ENCODE measurements around the gene MBP.
A peak's percentile ranks its signal among the peaks of the same experiment; 100 is the strongest.

The MBP gene

GRCh38 chr18:77132369-77133050 lies at the start of gene MBP:
Gene MBP (minus strand): TSS chr18:77132783. CDS start chr18:77105261, 27,522 bp downstream.
- DNase-seq = peak; percentile 38

- no peak for DNase-seq
Observed at GRCh38 chr18:77181950-77182707, 49.5 kb upstream of the MBP start.

- DNase-seq = no peak
Observed at GRCh38 chr18:77178559-77178958, 46.0 kb upstream of the MBP start.

GRCh38 chr18:77177009-77177408 lies 44.4 kb upstream of the MBP start:
- DNase-seq = no peak

- DNase-seq = peak; percentile 56
Observed at GRCh38 chr18:77173275-77174030, 40.9 kb upstream of the MBP start.

- DNase-seq = no peak
Observed at GRCh38 chr18:77170890-77171410, 38.4 kb upstream of the MBP start.

GRCh38 chr18:77168811-77169311 lies 36.3 kb upstream of the MBP start:
- DNase-seq = no peak

GRCh38 chr18:77167251-77167650 lies 34.7 kb upstream of the MBP start:
- no peak for DNase-seq

GRCh38 chr18:77166523-77166922 lies 33.9 kb upstream of the MBP start:
- DNase-seq = no peak

- peak; percentile 84 for DNase-seq
Observed at GRCh38 chr18:77165503-77166188, 33.1 kb upstream of the MBP start.

- DNase-seq = no peak
Observed at GRCh38 chr18:77164763-77165485, 32.3 kb upstream of the MBP start.

GRCh38 chr18:77164026-77164425 lies 31.4 kb upstream of the MBP start:
- no peak for DNase-seq

GRCh38 chr18:77162580-77162979 lies 30.0 kb upstream of the MBP start:
- no peak for DNase-seq

GRCh38 chr18:77161961-77162360 lies 29.4 kb upstream of the MBP start:
- DNase-seq = no peak

- no peak for DNase-seq
Observed at GRCh38 chr18:77161383-77161782, 28.8 kb upstream of the MBP start.

GRCh38 chr18:77160515-77160914 lies 27.9 kb upstream of the MBP start:
- DNase-seq = no peak

- DNase-seq = no peak
Observed at GRCh38 chr18:77157312-77157711, 24.7 kb upstream of the MBP start.

GRCh38 chr18:77155031-77155430 lies 22.4 kb upstream of the MBP start:
- DNase-seq = no peak

GRCh38 chr18:77153404-77153803 lies 20.8 kb upstream of the MBP start:
- no peak for DNase-seq

- DNase-seq = no peak
Observed at GRCh38 chr18:77151772-77152520, 19.4 kb upstream of the MBP start.

All from femur (tissue), 1 donor.